Epithelial cell of proximal tubule (primary cell): ENCODE results near the gene FBXO9. TPM values are rescaled to one million over a fixed set of nuclear protein-coding genes. Genes with fewer than 3 reads are reported as not detected.

Experiments
- DNase-seq: peaks from one replicate; pipeline ENCODE4 v3.0.0-alpha.2; 2011; ENCODE audit warnings: low read depth
- H3K4me3 ChIP-seq: 2 replicates; pipeline ENCODE4 v1.5.1; 2011; ENCODE audit warnings: low read depth, mild to moderate bottlenecking, low read length
- CTCF ChIP-seq: conservative IDR thresholded peaks from 2 replicates; pipeline ENCODE4 v1.5.1; 2012; ENCODE audit warnings: low read depth, mild to moderate bottlenecking, low read length
- total RNA-seq: library from RNA; depleted of rRNA; stranded (reverse); fragments of >200 nt; gene quantifications from 2 replicates; pipeline ENCODE4 v1.2.3, GENCODE V29; 2015

FBXO9 gene
- total RNA-seq, 1 donor from 2014 or later = 48.8 TPM

GRCh38 chr6:53130569-53131290, 65.5 kb downstream of the FBXO9 start:
- DNase-seq = no peak
- no peak overlapping the region for H3K4me3 ChIP-seq
- TF ChIP-seq CTCF = no peak

- DNase-seq = no peak
- no peak for TF ChIP-seq CTCF
- no peak overlapping the region for H3K4me3 ChIP-seq
These were observed 68.8 kb downstream of the FBXO9 start for GRCh38 chr6:53133961-53134360.

- no peak for DNase-seq
- H3K4me3 ChIP-seq = no peak overlapping the region
- no peak for TF ChIP-seq CTCF
These were observed 69.5 kb downstream of the FBXO9 start for GRCh38 chr6:53134601-53135235.

- no peak overlapping the region for H3K4me3 ChIP-seq
- DNase-seq = no peak
- no peak for TF ChIP-seq CTCF
These were observed 70.9 kb downstream of the FBXO9 start for GRCh38 chr6:53136000-53136609.

- TF ChIP-seq CTCF = no peak
- no peak overlapping the region for H3K4me3 ChIP-seq
- DNase-seq = no peak
These were observed 74.7 kb downstream of the FBXO9 start for GRCh38 chr6:53139841-53140413.

- no peak for DNase-seq
- no peak overlapping the region for H3K4me3 ChIP-seq
- TF ChIP-seq CTCF = no peak
These were observed 77.6 kb downstream of the FBXO9 start for GRCh38 chr6:53142810-53143209.
